H4 (cell line): ENCODE measurements around the gene VCAM1. TPM values are rescaled to one million over a fixed set of nuclear protein-coding genes. Genes with fewer than 3 reads are reported as not detected.
"Not testable (repeated sequence)": the region's sequence is repeated elsewhere in the genome, so short reads cannot be mapped to it uniquely, and the experiment has no call there.

Experiments used
- DNase-seq: peaks from one replicate; pipeline ENCODE4 v3.0.0-alpha.2; 2015; ENCODE audit warnings: low spot score
- total RNA-seq: library from RNA; depleted of rRNA; stranded (reverse); fragments of >200 nt; shearing (Covaris generic); gene quantifications from 2 replicates; pipeline ENCODE4 v1.2.3, GENCODE V29; 2014; rRNA removed

The VCAM1 gene
- total RNA-seq, 1 experiment from 2014 or later, result 54.9 TPM

DNA sequence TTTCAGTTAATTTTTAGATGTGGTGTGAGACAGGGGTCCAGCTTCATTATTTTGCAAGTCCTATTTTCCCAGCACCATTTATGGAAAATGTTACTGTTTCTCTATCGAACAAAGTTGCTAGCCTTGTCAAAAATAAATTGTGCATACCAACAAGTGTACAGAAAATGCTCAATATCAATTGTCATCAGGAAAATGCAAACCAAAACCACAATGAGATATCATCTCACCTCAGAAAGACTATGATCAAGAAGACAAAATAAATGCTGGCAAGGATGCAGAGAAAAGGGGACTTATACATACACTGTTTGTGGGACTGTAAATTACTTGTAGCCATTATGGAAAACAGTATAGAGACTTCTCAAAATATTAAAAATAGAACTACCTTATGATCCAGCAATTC is 54.8 kb downstream of the VCAM1 start:
- no peak for DNase-seq

DNA sequence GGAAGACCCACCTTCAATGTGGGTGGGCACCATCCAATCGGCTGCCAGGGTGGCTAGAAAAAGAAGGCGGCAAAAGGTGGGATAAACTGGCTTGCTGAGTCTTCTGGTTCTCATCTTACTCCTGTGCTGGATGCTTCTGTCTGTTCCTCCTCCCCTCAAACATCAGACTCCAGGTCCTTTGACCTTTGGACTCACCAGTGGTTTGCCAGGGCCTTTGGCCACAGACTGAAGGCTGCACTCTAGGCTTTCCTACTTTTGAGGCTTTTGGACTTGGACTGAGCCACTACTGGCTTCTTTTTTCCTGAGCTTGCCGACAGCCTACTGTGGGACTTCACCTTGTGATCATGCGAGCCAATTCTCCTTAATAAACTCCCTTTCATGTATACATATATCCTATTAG is 55.9 kb downstream of the VCAM1 start:
- DNase-seq, result no peak

DNA sequence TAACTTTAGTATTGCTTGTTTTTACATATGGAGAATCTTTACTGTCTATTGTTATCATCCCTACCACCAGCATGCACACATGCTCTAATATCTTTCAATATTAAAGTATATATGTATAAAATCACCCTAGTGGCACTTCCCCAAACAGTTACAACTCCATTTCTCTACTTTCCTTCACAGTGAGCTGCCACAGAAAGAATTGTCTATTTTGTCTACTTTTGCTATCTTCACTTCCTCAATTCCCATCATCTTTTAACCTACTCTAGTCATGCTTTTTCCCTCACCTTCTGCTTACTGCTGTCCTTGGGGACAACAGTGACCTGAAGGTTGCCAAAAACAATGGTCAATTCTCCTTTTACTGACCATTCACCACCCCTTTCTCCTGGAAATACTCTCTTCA is 59.2 kb downstream of the VCAM1 start:
- DNase-seq, result no peak

DNA sequence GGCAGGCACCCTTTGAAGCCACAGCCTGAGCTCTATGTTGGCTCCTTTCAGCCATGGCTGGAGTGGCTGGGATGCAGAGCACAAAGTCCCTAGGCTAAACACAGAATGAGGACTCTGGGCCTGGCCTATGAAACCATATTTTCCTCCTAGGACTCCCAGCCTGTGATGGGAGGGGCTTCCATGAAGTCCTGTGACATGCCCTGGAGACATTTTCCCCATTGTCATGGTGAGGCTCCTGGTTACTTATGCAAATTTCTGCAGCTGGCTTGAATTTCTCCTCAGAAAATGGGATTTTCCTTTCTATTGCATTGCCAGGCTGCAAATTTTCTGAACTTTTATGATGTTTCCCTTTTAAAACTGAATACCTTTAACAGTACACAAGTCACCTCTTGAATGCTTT is 61.3 kb downstream of the VCAM1 start:
- no peak for DNase-seq

DNA sequence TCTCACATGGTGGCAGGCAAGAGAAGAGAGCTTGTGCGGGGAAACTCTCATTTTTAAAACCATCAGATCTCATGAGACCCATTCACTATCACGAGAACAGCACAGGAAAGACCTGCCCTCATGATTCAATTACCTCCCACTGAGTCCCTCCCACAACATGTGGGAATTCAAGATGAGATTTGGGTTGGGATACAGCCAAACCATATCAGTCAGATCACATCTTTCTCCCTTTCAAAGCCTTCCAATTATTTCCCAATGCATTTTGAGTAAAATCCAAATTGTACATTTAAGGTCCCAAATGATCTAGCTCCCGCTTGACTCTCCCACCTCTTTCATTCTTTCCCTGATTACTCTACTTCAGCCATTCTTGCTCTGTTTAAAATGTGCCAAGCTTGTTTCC is 62.2 kb downstream of the VCAM1 start:
- DNase-seq, result not testable (repeated sequence)

DNA sequence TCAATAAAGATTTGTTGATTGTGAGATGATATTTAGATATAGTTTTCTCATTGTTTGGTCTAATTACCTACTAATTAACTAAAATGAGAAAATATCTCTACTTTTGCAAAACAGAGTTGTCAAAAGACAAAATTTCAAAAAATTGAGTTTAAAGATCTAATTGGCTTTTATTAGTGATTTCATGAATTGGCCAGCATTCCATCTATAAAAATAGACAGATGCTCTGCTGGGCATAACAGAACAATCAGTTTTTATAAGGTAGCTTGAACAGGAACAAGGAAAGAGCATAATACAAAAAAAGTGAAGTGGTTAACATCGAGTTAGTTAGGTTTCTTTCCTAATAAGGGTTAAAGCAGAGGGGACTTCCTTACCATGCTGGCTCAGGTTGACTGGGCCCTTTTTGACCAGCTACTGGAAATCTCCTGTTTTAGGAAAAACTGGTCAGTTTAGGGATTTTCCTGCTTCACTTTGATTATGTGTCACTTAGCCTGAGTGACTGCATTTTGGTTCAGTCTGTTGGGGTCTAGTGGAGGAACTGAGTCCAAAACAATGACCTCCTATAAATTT is 63.0 kb downstream of the VCAM1 start:
- DNase-seq, result no peak

DNA sequence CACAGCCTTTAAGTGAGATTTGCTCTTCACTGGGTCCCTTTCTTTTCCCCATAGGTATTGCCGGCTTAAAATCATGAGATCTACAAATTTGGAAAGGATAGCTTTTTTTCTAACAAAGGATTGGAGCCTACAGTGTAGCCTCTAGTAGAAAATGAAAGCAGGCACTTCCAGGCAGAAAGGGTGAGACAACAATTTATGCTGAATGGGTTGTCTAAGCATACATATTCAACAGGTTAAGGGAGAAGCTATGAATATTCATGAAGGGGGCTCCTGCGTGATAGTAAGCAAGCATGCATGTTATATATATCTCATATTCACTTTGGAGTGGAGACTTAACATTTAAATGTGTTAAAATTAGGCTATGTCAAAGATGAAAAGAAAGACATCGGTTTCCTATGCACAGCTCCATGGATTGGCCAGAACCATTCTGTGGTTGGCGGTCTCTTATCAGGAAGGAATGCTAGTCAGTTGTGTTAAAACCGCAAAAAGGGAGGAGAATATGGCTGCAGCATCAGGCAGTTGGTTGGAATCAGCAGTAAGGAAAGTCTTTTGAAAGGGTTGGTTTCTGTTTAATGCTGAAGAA is 66.0 kb downstream of the VCAM1 start:
- peak; percentile 96 for DNase-seq

DNA sequence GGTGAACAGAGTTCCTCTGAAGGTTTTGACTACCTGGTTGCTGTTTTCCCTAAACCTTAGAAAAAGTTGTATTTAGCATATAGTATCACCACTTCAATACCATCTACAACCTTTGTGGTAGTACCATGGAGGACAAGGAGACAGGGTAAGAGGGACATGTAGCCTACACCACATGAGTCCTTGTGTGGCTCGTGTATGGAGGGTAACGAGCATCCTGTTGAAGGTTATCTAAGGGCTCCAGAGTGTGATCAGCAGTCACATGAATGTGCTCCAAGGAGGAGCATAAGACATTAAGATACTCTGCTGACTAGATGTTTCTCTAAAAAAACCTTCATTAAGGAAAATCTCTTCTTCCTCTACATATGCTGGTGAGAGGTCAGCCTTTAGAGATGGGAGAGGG is 67.3 kb downstream of the VCAM1 start:
- DNase-seq, result no peak

Other genes starting within 250 kb of the VCAM1 start
- gene GPR88, start 181.6 kb upstream of the VCAM1 start, total RNA-seq, result 0.04 TPM in 1 of 2 replicates, not detected in the other
- 21.8 and 31.1 TPM in 2 replicates for gene EXTL2, start 175.1 kb downstream of the VCAM1 start, total RNA-seq
- gene SLC30A7, start 176.3 kb downstream of the VCAM1 start, total RNA-seq, result 32.7 and 41.3 TPM in 2 replicates